22Rv1 (cell line): ENCODE data around the gene RBMS3.

Experiments
- H3K27ac ChIP-seq: fragments of 450-650 bp; 2 replicates; pipeline ENCODE4 v1.5.1; 2017
- ZFX ChIP-seq: fragments of 450-650 bp; IDR thresholded peaks from 2 replicates; pipeline ENCODE4 v1.6.1; 2017; ENCODE audit warnings: antibody characterized with exemption, borderline replicate concordance
- TF ChIP-seq, protein P1 (sequence below): fragments of 450-650 bp; IDR thresholded peaks from 2 replicates; pipeline ENCODE4 v1.5.1; 2017; ENCODE audit warnings: mild to moderate bottlenecking

Gene RBMS3

DNA sequence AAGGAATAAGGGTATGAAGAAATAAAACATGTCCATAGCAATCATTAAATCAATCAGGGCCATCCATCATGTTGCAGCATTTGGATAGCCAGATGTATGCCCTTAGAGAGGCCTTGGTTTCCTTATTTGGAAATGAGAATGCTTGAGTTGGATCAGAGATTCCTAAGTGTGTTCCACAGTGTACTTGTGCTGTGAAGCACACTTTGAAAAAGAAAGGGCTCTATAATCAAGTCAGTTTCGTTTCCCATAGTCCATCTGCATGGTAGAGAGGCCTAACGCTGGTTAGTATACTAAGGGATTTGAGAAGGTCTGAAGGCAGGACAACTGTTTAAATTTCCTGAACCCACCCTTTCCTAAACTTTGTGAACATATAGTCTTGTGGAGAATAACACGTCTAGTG lies 30.9 kb downstream of the RBMS3 start:
- H3K27ac ChIP-seq: no peak overlapping the region
- no peak for TF ChIP-seq ZFX
- TF ChIP-seq, protein P1, sequence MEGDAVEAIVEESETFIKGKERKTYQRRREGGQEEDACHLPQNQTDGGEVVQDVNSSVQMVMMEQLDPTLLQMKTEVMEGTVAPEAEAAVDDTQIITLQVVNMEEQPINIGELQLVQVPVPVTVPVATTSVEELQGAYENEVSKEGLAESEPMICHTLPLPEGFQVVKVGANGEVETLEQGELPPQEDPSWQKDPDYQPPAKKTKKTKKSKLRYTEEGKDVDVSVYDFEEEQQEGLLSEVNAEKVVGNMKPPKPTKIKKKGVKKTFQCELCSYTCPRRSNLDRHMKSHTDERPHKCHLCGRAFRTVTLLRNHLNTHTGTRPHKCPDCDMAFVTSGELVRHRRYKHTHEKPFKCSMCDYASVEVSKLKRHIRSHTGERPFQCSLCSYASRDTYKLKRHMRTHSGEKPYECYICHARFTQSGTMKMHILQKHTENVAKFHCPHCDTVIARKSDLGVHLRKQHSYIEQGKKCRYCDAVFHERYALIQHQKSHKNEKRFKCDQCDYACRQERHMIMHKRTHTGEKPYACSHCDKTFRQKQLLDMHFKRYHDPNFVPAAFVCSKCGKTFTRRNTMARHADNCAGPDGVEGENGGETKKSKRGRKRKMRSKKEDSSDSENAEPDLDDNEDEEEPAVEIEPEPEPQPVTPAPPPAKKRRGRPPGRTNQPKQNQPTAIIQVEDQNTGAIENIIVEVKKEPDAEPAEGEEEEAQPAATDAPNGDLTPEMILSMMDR: no peak

DNA sequence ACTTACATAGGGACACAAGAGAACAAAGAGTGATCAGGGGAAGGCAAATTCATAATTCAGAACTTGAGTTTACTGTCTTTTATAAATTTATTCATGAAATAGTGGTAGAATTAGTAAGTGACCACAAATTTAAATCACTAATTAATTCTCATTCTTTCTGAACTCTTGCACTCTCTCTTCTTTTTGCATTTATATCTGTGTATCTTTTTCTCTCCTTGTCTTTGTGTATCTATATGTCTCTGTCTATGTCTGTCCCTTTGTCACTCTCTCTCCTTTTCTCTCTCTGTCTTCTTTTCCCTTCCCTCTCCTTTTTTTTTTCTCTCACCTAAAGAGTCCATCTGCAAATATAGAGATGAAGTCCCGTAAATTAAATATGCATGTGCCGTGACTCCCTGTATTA lies 31.5 kb downstream of the RBMS3 start:
- H3K27ac ChIP-seq: no peak overlapping the region

DNA sequence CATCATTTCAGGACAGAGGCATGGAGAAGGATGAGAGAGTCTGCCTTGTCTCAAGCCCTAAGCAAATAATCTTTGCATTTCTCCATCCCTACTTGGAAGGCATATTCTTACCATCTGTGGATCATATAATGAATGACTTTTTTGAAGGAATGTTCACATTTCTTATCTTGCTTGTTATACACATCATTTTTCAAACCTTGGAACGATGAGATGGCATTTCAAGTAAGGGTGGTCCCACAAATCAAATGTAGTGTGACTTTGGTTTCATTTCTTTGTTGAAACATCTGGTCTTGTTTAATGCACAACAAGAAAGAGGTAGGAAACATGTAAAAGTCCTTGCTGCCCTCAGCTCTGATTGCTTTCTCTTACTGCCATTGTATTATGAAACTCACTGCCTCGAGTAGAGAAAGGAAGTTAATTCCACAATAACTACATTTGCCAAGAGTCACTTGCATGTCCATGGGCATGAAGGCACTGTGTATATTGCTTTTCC lies 32.1 kb downstream of the RBMS3 start:
- no peak overlapping the region for H3K27ac ChIP-seq

More for the DNA sequence above, 31.5 kb downstream of the RBMS3 start:
- no peak for TF ChIP-seq ZFX
- TF ChIP-seq, protein P1: no peak

DNA sequence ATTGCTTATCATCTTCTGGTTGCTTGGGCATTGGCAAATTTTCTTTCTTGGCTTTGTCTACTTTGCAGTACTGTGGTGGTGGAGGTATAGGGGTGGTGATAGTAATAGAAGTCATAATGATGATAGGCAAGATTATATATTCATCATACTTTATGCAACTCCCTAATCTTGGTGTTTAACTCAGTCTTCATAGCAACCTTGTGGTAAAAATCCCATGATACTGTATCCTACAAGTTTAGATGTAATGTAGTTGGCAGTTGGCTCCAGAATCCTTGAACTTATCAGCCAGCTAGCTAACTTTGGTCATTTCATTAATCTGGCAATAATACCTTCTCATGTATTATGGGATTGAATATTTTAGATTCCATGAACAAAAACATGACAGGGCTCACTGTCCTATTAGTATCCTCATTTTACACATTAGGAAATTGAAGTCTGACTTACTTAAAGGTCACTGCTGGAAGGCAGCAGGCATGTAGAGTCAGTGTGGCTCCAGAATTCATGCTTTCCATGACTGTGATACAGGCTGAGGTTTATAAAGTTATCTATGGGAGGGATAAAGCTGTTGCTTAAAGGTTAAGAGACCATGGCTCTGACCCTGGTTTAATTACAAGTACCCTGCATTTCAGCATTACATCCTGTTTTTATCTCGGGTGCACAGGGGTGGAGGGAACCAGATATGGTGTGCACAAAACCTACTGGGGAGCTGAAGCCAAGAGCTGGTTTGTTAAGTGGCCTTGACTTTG lies 33.3 kb downstream of the RBMS3 start:
- TF ChIP-seq, protein P1: no peak
- TF ChIP-seq ZFX: no peak
- H3K27ac ChIP-seq: no peak overlapping the region

More for the DNA sequence above, 32.1 kb downstream of the RBMS3 start:
- TF ChIP-seq, protein P1: no peak
- TF ChIP-seq ZFX: no peak

DNA sequence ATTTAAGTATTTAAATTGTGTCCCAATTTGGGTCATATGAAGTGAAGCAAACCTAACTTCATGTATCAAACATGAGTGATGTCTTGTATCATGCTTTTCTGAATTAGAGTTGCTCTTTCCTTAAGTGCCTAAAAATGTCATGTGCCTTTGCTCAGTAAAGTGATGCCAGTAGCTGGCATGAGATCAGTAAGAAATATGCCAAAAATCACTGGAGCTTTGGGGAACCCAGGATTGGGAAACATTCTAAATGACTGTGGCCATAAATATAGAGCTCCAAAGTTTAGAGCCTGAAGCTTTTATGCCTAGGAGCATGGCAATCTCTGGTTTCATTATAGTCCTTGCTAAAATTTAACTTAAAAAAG lies 33.8 kb downstream of the RBMS3 start:
- H3K27ac ChIP-seq: no peak overlapping the region
- TF ChIP-seq, protein P1: no peak
- TF ChIP-seq ZFX: no peak

DNA sequence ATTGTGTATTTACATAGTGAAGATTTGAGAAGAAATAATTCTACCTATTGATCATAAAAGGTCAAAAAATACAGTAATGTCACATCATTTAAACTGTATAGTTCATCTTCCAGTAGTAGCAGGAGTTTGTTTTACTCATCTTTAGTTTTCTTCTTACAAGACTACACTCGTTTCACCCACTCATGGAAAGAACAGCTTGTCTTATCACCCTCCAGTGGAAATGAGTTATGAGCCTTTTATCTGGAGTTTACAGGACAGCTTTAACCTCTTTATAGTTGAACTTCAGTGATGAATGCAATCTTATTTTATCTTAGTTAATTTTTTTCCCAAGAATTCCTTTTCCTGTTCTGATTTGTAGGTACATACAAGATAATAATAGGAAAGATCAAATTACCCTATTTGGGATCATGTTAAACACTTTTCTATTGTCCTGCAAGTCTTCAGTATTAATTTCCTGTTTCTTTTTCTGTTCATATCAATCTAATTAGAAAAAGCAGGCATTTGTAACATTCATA lies 36.8 kb downstream of the RBMS3 start:
- no peak overlapping the region for H3K27ac ChIP-seq
- TF ChIP-seq, protein P1: no peak
- no peak for TF ChIP-seq ZFX

DNA sequence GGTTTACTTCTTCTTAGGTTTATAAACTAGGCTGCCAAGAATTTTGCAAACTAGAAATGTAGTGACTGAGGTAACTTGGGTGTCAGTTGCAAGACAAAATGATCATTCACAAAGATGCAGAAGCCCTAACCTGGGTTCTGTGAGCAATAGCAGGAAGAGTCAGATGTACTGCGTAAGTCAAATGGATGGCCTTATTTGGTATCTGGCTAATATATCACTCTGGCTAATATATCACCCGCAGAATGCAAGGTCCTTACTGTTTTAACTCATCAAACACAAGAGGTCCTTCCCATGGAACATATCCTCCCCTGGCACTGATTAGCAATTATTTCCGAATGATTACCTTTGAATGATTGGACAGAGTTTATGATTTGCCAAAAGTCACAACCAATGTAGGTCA lies 37.4 kb downstream of the RBMS3 start:
- no peak overlapping the region for H3K27ac ChIP-seq
- no peak for TF ChIP-seq ZFX
- TF ChIP-seq, protein P1: no peak
